HL-60 (cell line): ENCODE results near the gene MYD88.

Experiments
- DNase-seq, 2 experiments: peaks; one replicate each; pipeline ENCODE4 v3.0.0-alpha.2; 2010 to 2020; ENCODE audit warnings: low read depth in 1 of 2, low spot score in 1 of 2
- H3K27ac ChIP-seq: fragments of 250-450 bp; sonication (Bioruptor Pico); replicated peaks from 2 replicates; pipeline ENCODE4 v1.5.1; 2020; ENCODE audit warnings: mild to moderate bottlenecking, moderate library complexity
- H3K27me3 ChIP-seq: fragments of 250-450 bp; sonication (Bioruptor Pico); 2 replicates; pipeline ENCODE4 v1.5.1; 2021; ENCODE audit warnings: mild to moderate bottlenecking, moderate library complexity; ENCODE audit not compliant: insufficient read depth, poor library complexity, severe bottlenecking
- H3K4me3 ChIP-seq: replicated peaks from 2 replicates; pipeline ENCODE4 v1.5.1; 2011; ENCODE audit warnings: mild to moderate bottlenecking, control low read depth, low read length; ENCODE audit not compliant: insufficient read depth
- GABPA ChIP-seq: IDR thresholded peaks from 2 replicates; pipeline ENCODE4 v1.6.1; 2012; ENCODE audit warnings: low read depth
- POLR2AphosphoS5 ChIP-seq: IDR thresholded peaks from 2 replicates; pipeline ENCODE4 v1.6.1; 2012; ENCODE audit warnings: low read depth
- SPI1 ChIP-seq: IDR thresholded peaks from 2 replicates; pipeline ENCODE4 v1.6.1; 2012; ENCODE audit warnings: low read depth, mild to moderate bottlenecking, borderline replicate concordance
- TF ChIP-seq, protein P1 (sequence below): IDR thresholded peaks from 2 replicates; pipeline ENCODE4 v1.6.1; 2012; ENCODE audit warnings: low read depth; ENCODE audit not compliant: insufficient replicate concordance
- TF ChIP-seq, protein P2 (sequence below): IDR thresholded peaks from one replicate; pipeline ENCODE4 v1.5.1; 2011; ENCODE audit warnings: low read length, control low read depth, inconsistent platforms; ENCODE audit not compliant: insufficient read depth

Gene MYD88

DNA sequence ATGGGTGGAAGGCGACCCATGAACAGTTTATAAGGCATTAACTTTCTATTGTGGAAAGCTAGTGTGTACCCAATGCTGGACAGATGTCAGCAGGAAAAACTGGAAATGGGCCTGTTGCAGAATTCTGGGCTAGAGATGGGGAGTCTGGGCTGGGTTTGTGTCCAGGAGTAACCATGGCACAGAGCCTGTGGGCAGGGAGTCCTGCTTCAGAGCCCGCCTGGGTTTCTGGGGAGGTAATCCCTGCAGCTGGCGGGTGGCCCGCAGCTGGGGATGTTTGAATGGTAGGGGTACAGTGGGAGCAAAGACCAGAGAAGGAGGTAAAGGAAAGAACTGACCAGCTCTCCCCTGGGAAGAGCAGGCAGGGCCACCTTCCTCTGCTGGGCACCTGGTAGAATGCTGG is 27.3 kb upstream of the MYD88 start:
- no peak for DNase-seq
- H3K27ac ChIP-seq, result no peak overlapping the region
- no peaks in the 10 kb centered on the region for H3K27me3 ChIP-seq
- no peak overlapping the region for H3K4me3 ChIP-seq
- no peak for TF ChIP-seq POLR2AphosphoS5
- TF ChIP-seq GABPA, result no peak
- TF ChIP-seq, protein P1, sequence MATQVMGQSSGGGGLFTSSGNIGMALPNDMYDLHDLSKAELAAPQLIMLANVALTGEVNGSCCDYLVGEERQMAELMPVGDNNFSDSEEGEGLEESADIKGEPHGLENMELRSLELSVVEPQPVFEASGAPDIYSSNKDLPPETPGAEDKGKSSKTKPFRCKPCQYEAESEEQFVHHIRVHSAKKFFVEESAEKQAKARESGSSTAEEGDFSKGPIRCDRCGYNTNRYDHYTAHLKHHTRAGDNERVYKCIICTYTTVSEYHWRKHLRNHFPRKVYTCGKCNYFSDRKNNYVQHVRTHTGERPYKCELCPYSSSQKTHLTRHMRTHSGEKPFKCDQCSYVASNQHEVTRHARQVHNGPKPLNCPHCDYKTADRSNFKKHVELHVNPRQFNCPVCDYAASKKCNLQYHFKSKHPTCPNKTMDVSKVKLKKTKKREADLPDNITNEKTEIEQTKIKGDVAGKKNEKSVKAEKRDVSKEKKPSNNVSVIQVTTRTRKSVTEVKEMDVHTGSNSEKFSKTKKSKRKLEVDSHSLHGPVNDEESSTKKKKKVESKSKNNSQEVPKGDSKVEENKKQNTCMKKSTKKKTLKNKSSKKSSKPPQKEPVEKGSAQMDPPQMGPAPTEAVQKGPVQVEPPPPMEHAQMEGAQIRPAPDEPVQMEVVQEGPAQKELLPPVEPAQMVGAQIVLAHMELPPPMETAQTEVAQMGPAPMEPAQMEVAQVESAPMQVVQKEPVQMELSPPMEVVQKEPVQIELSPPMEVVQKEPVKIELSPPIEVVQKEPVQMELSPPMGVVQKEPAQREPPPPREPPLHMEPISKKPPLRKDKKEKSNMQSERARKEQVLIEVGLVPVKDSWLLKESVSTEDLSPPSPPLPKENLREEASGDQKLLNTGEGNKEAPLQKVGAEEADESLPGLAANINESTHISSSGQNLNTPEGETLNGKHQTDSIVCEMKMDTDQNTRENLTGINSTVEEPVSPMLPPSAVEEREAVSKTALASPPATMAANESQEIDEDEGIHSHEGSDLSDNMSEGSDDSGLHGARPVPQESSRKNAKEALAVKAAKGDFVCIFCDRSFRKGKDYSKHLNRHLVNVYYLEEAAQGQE, result no peak
- TF ChIP-seq SPI1, result no peak
- TF ChIP-seq, protein P2, sequence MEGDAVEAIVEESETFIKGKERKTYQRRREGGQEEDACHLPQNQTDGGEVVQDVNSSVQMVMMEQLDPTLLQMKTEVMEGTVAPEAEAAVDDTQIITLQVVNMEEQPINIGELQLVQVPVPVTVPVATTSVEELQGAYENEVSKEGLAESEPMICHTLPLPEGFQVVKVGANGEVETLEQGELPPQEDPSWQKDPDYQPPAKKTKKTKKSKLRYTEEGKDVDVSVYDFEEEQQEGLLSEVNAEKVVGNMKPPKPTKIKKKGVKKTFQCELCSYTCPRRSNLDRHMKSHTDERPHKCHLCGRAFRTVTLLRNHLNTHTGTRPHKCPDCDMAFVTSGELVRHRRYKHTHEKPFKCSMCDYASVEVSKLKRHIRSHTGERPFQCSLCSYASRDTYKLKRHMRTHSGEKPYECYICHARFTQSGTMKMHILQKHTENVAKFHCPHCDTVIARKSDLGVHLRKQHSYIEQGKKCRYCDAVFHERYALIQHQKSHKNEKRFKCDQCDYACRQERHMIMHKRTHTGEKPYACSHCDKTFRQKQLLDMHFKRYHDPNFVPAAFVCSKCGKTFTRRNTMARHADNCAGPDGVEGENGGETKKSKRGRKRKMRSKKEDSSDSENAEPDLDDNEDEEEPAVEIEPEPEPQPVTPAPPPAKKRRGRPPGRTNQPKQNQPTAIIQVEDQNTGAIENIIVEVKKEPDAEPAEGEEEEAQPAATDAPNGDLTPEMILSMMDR, result no peak

DNA sequence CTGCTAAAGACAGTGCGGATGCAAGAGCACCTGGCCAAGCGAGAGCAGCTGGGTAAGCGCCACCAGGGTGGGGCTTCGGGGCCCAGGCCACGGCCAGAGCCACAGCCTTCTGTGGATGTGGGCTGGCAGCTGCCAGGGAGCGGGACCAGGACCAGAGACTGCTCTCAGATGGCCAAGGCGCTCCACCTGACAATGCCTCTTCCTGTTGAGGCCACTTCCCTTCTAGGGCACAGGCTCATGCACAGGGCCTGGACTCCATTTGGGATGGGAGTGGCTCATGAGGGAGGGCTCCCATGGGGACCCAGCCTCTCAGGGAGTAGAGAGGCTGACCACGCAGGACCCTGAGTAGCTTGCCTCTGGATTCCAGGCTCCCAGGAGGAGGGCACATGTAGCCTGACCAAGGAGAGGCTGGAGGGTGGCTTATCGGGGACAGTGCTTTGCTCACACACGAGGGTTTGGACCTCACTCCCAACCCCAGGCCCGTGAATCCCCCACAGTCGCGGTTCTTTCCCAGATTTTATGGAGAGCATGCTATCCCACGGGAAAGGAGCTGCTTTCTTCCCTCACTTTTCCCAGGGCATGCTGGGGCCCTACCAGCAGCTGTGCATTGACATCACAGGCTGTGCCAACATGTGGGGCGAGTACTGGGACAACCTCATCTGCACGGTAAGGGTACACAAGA is 26.6 kb upstream of the MYD88 start:
- Histone ChIP-seq H3K27ac (no peak overlapping the region), H3K4me3 (no peak overlapping the region), H3K27me3 (no peaks in the 10 kb centered on the region)
- TF ChIP-seq SPI1 (peak; percentile 64; the same call in 1 of the 2 replicates), GABPA (no peak), POLR2AphosphoS5 (no peak)
- TF ChIP-seq, protein P1, result no peak
- TF ChIP-seq, protein P2, result no peak
- DNase-seq, result peak in 1 of 2 experiments; percentile 30

DNA sequence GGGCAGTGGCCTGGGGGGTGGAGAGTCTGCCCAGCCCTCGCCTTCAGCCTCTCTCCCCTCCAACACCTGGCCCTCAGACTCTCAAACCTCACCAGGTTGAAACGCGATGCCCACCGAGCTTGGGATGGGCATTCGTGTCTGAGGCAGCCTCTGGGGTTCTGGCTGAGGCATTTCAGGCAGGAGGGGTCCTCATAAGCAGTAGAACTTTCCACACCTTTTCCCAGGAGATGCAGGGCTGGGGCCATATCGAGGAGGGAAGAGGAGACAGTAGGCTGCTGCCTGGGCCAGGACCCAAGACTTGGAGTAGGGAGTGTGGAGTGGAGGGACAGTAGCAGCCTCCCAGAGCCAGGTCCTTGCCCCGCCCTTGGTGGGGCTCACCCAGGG is 26.1 kb upstream of the MYD88 start:
- H3K27me3 ChIP-seq, result no peaks in the 10 kb centered on the region
- DNase-seq, result no peak
- no peak overlapping the region for H3K4me3 ChIP-seq
- no peak overlapping the region for H3K27ac ChIP-seq
- TF ChIP-seq, protein P2, result no peak
- TF ChIP-seq, protein P1, result no peak
- TF ChIP-seq POLR2AphosphoS5, result no peak
